Measurements from ENCODE around the gene PIK3CG. TPM values are rescaled to one million over a fixed set of nuclear protein-coding genes. Genes with fewer than 3 reads are reported as not detected.

The PIK3CG gene
- total RNA-seq, result 0.12 TPM in 1 of 2 replicates, not detected in the other
- not detected in 2 replicates for polyA plus RNA-seq

DNA sequence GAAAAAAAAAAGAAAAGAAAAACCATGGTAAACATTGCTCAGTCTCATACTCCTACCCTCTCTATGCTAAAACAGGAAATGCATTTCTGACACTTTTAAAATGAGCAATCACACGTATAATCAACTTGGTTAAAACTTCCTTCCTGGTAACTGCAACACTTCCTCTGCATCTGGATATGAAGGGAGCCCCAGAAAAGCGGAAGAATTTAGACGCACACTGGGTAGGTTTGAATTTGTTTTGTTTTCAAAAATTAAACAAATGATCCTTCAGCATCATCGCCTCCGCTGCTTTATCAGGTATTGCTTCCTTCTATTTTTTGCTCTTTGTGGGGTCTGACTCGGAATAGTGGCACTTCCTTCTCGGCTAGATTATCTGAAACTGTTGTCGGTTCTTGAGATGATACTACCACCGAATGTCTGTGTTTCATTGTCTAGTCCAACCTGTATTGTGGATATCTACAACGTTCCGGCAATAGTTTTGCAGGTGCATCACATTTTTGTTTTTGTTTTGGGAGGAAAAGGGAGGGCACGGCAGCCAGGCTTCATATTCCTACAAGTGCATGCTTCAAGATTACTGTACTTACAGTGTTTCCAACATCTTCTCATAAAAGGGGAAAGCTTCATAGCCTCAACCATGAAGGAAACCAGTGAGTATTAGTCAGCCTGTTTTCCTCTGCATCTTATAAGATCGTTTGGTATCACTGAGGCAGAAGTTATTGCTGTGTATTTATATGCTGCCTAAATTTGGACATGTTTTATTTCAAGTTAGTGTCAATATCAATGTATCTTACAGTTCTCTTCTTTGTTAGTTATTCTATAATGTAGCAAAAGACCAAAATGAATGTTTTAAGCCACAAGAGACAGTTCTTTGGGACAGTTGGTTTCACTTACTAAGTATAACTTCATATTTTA, at the start of gene PIK3CG:
Gene PIK3CG, plus strand, starts transcription at position 153 of the 912 bp plus-strand sequence. CDS start 2,280 bp downstream, outside the sequence.
- Histone ChIP-seq H3K4me1 (ENCODE audit: low read depth) (peaks cover 2% of the 10 kb centered on the region), H3K27me3 (no peaks in the 10 kb centered on the region), H3K4me3 (no peak within 1 kb of the TSS), H3K27ac (no peak within 1 kb of the TSS), H3K36me3 (no peaks in the 10 kb centered on the region), H3K9me3 (ENCODE audit: low read depth) (no peaks in the 10 kb centered on the region)
- TF ChIP-seq, protein P1, sequence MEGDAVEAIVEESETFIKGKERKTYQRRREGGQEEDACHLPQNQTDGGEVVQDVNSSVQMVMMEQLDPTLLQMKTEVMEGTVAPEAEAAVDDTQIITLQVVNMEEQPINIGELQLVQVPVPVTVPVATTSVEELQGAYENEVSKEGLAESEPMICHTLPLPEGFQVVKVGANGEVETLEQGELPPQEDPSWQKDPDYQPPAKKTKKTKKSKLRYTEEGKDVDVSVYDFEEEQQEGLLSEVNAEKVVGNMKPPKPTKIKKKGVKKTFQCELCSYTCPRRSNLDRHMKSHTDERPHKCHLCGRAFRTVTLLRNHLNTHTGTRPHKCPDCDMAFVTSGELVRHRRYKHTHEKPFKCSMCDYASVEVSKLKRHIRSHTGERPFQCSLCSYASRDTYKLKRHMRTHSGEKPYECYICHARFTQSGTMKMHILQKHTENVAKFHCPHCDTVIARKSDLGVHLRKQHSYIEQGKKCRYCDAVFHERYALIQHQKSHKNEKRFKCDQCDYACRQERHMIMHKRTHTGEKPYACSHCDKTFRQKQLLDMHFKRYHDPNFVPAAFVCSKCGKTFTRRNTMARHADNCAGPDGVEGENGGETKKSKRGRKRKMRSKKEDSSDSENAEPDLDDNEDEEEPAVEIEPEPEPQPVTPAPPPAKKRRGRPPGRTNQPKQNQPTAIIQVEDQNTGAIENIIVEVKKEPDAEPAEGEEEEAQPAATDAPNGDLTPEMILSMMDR (IDR thresholded peaks at IDR 0.05; ENCODE audit: low read depth, low read length), result no peak
- peak in 1 of 2 donors; percentile 28 for DNase-seq (ENCODE audit: low read depth in 1 of 2, low spot score in 1 of 2)

DNA sequence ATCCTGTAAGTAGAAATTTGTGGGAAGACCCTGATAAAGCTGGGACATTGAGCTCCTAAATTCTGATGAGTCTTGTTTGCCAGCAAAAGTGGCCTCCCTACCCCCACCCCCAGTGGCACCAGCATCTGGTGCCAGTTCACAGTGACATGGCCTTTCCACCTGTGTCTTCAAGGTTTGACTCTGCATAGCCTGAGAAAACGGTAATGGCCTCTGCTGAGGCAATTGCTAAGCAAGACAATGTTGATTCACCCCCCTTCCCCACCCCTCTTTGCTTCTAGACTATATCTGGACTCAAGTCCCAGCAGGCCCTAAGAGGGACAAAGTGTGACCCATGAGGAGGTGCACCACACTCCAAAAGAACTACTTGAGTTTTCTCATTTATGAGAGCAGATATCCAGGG, 48.0 kb upstream of the PIK3CG start:
- Histone ChIP-seq H3K27me3 (no peaks in the 10 kb centered on the region), H3K4me3 (no peak overlapping the region), H3K36me3 (no peaks in the 10 kb centered on the region), H3K27ac (no peak overlapping the region), H3K4me1 (ENCODE audit: low read depth) (peaks cover 18% of the 10 kb centered on the region), H3K9me3 (ENCODE audit: low read depth) (no peaks in the 10 kb centered on the region)
- TF ChIP-seq, protein P1 (IDR thresholded peaks at IDR 0.05; ENCODE audit: low read depth, low read length), result no peak
- no peak for DNase-seq (ENCODE audit: low read depth in 1 of 2, low spot score in 1 of 2)

- Histone ChIP-seq H3K4me1 (ENCODE audit: low read depth) (peaks cover 18% of the 10 kb centered on the region), H3K9me3 (ENCODE audit: low read depth) (no peaks in the 10 kb centered on the region), H3K36me3 (no peaks in the 10 kb centered on the region), H3K27ac (no peak overlapping the region), H3K27me3 (no peaks in the 10 kb centered on the region), H3K4me3 (no peak overlapping the region)
- TF ChIP-seq, protein P1 (IDR thresholded peaks at IDR 0.05; ENCODE audit: low read depth, low read length), result no peak
- DNase-seq (ENCODE audit: low read depth in 1 of 2, low spot score in 1 of 2), result no peak
These were observed 46.3 kb upstream of the PIK3CG start for GRCh38 chr7:106818736-106819135.

GRCh38 chr7:106819546-106819945, 45.5 kb upstream of the PIK3CG start:
- H3K36me3 ChIP-seq, result no peaks in the 10 kb centered on the region
- TF ChIP-seq, protein P1 (IDR thresholded peaks at IDR 0.05; ENCODE audit: low read depth, low read length), result no peak
- H3K27ac ChIP-seq, result no peak overlapping the region
- no peaks in the 10 kb centered on the region for H3K9me3 ChIP-seq (ENCODE audit: low read depth)
- no peak for DNase-seq (ENCODE audit: low read depth in 1 of 2, low spot score in 1 of 2)
- peaks cover 18% of the 10 kb centered on the region for H3K4me1 ChIP-seq (ENCODE audit: low read depth)
- H3K4me3 ChIP-seq, result no peak overlapping the region
- H3K27me3 ChIP-seq, result no peaks in the 10 kb centered on the region

DNA sequence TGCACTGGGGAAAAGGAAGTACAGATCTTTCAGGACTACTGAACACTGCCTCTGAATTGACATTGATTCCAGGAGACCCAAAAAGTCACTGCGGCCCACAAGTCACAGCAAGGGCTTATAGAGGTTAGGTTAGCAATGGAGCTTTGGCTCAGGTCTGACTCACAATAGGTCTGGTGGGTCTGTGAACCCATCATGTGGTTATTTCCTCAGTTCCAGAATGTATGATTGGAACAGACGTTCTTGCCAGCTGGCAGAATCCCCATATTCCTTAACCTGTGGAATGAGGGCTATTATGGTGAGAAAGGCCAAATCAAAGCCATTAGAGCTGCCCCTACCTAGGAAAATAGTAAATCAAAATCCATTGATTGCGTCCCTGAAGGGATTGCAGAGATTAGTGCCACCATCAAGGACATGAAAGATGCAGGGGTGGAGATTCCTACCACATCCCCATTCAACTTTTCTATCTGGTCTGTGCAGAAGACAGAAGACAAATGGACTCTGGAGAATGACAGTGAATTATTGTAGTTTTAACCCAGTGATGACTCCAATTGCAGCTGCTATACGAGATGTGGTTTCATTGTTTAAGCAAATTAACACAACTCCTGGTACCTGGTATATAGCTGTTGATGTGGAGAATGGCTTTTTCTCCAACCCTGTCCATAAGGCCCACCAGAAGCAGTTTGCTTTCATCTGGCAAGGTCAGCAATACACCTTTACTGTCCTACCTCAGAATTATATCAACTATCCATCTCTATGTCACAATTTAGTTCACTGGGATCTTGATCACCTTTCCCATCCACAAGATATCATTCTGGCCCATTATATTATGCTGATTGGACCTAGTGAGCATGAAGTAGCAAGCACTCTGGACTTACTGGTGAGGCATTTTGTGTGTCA, 44.5 kb upstream of the PIK3CG start:
- H3K27ac ChIP-seq, result no peak overlapping the region
- TF ChIP-seq, protein P1 (IDR thresholded peaks at IDR 0.05; ENCODE audit: low read depth, low read length), result no peak
- H3K27me3 ChIP-seq, result no peaks in the 10 kb centered on the region
- no peaks in the 10 kb centered on the region for H3K9me3 ChIP-seq (ENCODE audit: low read depth)
- no peak for DNase-seq (ENCODE audit: low read depth in 1 of 2, low spot score in 1 of 2)
- H3K36me3 ChIP-seq, result no peaks in the 10 kb centered on the region
- peaks cover 10% of the 10 kb centered on the region for H3K4me1 ChIP-seq (ENCODE audit: low read depth)
- H3K4me3 ChIP-seq, result no peak overlapping the region

All from cardiac muscle cell (in vitro differentiated cells and primary cell).